ENCODE measurements around the gene ISYNA1.
A peak's percentile ranks its signal among the peaks of the same experiment; 100 is the strongest.

ISYNA1 gene

DNA sequence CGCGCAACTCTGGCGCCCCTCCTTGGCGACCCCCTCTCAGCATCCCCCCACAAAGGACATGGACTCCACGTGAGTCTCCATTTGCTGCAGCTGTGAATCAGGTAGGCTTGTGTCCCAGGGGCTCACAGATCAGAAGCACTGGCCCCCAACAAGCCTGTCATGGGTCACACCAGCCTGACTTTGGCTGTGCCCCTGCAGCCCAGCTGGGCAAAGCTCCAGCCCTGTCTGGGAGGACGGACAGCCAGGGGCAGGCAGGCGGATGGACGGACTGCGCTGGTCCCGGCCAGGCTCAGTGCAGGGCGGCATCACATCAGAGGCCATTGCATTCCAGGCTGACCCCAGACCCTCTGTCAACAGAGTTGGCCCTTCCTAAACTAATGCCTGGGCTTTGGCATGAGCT, 28.4 kb upstream of the ISYNA1 start:
- no peak for DNase-seq

DNA sequence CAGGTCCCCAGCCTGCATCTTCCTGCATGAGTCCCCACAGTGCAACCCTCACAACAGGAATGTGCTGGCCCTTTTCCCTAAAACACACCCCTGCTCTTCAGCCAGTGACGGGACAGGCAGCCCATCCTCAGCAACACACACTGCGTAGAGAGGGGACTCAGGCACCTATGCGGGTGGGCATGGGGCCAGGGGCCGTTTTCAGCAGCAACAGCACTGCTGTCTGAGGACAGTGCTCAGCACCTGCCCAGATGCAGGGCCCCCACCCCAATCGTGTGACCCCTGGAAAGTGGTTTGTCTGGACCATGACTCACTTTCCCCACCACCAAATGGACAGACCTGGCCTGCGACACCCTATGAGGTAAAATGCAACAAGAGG, 28.0 kb upstream of the ISYNA1 start:
- no peak for DNase-seq

DNA sequence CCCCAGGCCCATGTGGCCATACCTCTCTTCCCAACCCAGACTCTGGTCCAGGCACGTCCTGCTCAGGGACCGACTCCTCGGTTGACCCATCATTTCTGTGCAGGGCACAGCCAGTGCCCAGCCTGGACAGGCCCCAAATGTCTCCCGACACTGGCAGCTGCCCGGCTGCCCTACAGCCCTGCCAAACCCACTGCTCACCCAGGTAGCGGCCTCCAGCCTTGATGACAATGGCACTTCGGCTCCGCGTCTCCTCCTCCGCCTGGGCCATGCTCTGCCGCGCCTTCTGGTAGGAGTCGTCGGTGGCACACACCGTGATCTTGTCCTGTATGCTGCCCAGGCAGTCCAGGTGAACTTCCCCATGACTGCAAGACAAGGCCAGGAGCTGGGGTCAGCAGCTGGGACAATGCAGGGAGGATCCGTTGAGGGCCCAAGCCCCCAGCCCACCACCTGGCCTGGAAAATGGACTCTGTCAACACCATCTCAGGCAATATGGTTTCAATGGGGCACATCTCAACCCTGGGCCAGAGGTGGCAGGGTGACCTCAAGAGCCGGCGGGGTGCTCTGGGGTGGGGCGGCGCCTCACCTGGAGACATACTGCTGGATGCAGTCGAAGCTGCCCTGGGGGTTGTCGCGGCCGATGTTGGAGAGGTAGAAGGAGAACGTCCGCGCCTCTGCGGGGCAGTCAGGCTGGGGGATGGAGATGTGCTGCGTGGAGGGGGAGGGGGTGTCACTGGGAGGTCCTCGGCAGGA, 27.5 kb upstream of the ISYNA1 start:
- DNase-seq = no peak

DNA sequence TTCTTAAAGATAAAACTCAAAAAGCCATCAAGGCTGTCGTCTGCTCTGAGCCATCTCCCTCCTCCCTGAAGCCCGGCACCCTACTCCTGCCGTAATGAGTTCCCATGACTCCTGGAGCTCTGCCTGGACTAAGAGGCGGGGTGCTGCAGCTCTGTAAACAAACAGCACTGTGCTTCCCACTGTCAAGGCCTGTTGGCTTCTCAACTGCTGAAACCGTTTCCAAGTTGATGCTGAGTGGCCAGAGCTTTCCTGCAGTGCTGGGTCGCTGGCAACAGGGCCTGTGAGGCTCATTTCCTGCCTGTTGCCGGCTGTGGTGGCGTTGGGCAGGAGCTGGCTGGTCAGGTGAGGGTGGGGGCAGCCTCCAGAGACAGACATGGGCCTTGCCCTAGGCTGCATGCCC, 26.7 kb upstream of the ISYNA1 start:
- DNase-seq = no peak

DNA sequence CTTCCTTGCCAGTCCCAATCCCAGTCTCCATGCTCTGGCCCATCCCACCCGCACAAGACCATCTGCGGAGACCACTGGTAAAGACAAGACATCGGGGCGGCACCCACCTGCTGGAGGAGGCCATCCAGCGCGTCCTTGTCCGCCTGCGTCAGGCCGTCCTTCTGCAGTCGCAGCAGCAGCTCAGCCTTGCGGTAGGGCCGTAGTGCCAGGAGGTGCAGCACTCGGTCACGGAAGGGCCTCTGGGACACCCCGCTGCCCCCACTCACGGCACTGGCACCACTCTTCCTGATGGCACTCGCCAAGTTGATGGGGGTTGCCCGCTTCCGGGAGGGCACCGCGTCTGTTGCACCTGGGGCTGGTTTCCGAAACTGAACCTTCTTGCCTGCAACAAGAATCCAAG, 23.5 kb upstream of the ISYNA1 start:
- DNase-seq = no peak

DNA sequence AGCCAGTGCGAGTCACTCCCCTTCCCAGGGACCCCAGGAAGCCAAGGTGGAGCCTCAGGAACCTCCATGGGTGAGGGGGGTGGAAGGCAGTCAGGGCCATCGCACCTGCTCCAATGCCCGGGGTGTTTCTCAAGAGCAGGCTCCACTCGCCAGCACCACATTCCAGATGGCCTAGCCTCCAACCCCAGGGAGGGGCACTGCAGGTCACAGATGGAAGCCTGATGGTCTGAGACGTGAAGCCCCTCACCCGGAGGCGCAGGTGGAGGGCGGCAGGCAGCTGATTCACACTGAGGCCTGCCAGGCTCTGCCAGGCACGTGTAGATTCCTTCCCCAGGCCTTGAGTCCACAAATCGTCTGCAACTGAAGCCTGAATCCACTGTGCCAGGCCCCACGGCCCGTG, 23.0 kb upstream of the ISYNA1 start:
- peak in 1 of 2 experiments; percentile 58 for DNase-seq

DNA sequence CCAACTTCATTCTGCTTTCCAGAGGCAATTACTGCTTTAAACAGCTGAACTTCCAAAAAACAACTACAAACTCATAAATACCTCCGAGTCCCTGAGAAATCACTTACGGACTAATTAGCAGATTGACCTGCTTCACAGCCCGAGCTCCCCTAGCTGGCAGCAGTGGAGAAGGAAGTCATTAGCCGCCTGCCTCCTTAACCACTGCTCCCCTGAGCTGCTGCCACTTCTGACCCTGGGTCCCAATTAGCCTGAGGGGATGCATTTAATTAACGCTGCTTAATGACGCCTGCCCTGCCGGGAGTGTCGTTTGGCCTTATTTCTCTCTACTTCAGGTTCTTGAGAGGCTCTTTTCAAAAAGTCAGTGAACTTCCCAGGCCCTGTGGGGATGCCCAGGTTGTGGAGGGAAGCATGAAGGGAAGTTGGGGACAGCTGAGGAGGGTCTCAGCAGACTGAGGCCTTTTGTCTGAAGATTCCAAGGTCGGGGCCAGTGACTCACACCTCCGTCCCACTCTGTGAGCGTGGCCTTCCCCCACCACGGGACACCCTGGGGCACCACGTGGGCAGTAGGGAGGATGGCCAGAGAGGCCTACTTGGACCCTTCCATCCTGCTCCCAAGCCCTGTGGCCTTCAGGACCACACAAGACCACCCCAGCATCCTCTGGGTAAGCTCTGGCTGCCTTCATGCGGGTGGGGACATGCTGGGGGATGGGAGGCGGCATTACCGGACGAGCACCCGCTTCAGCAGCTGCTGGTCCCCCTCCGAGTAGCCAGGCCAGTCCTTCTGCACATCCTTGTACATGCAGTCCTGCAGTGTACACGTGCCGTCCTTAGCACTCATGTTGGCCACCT, 19.8 kb upstream of the ISYNA1 start:
- no peak for DNase-seq

DNA sequence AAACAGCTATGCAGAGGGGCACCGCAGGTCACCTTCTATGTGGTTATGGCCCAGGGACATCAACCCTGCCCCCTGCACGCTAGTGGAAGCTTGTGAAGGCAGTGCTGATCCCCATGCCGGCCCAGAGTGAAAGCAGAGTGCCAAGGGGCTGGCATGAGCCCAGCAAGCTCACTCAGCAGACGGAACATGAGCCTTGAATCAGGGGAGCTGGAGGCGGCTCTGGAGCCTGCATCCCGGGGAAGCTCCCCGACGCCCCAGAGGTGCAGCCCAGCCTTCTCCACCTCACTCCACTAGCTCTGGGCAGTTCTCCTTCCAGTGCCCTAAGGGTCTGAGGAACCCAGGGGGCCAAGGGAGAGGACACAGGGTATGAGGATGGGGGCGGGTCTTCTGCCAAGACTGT, 19.0 kb upstream of the ISYNA1 start:
- DNase-seq = no peak

DNA sequence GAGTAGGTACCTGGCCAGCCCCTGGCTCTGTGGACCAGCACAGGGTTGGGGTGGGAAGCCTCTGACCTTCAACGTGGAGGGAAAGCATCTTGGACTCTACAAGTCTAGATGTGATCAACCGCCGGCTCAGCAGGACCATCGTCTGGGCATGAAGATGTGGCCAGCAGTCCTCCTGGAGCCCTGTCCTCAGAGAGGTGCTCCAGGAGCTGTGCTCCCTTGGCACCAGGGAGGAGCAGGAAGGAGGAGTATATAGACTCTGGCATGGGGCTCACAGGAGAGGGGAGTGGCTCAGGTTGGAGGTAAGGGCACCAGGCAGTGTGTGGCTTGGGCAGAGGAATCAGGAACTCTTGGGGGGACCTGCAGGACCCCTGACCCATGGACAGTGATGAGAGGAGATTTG, 18.3 kb upstream of the ISYNA1 start:
- DNase-seq = no peak

DNA sequence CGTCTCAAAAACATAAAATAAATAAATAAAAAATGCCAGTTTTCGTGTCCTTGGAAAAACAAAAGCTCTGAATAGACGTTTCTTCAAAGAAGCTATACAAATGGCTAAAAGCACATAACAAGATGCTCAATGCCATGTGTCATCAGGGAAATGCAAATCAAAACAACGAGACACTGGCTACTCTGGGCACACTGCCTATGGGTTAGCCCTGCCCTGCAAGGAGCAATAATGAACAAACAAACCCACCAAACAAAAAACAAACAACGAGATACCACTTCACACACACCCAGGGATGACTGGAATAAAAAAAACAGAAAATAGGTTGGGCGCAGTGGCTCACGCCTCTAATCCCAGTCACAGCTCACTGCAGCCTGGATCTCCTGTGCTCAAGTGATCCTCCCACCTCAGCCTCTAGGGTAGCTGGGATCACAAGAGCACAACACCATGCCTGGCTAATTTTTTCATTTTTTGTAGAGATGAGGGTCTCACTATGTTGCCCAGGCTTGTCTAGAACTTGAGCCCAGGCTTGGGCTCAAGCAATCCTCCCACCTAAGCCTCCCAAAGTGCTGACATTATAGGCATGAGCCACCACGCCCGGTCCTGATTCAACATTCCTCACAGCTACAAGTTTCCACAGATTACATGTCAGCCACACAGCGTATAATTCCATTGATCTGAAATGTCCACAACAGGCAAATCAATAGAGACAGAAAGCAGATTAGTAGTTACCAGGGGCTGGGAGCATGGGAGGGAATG, 15.5 kb upstream of the ISYNA1 start:
- DNase-seq = no peak

DNA sequence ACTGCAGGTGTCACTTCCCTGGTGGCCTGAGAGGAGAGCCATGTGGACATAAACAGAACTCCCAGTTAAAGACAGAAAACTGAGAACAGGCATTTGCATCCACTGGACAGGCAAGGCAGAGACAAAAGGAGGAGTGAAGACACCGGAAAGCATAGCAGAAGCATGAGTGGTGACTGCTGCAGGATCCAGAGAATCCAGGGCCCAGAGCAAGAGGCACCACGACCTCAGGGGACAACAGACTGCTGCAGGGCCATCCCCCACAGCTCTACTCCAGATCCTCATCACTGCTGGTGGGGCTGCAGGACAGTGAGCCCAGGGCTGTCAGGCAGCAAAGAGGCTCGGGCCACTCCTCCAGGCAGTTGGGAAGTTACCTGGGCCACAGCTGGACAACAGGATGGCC, 14.5 kb upstream of the ISYNA1 start:
- no peak for DNase-seq

DNA sequence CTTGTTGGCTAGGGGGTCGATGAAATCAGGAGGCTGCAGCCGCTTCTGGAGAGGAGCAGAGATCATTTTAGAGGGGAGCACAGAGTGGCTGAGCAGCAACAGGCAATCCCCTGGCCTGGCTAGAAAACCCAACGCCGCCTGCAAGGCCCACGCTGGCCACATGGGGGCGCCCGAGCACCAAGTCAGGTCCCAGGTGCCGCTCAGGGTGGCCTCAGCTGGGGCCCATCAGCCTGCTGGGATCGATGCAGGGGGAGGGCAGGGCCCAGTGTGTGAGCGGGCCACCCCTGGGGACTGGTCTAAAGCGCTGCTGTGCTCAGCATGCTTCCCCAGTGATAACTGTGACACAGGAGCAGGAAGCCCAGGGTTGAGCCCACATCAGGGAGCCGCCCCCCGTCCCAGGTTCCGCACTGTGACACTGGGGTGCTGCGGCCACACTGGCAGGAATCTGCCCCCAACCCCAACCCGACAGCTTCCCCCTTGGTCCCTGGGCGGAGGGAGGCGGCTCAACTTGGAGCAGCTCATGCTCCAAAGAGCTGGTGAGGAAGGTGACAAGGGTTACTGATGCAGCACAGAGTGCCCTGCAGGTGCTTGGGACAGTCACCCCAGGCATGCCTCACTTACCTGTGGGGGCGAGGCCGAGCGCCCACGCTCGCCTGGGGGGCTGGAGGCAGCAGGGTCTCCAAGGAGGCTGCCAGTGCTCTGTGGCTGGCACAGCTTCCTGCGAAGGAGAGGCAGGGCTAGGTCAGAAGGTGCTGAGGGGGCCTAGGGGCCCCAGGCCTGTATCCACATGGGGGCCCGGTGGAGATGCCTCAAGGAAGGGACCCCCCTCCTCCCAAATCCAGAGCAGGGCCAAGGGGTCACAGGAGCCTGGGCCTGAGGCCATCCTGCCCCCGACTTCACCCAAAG, 13.3 kb upstream of the ISYNA1 start:
- peak; percentile 74 to 87 for DNase-seq

DNA sequence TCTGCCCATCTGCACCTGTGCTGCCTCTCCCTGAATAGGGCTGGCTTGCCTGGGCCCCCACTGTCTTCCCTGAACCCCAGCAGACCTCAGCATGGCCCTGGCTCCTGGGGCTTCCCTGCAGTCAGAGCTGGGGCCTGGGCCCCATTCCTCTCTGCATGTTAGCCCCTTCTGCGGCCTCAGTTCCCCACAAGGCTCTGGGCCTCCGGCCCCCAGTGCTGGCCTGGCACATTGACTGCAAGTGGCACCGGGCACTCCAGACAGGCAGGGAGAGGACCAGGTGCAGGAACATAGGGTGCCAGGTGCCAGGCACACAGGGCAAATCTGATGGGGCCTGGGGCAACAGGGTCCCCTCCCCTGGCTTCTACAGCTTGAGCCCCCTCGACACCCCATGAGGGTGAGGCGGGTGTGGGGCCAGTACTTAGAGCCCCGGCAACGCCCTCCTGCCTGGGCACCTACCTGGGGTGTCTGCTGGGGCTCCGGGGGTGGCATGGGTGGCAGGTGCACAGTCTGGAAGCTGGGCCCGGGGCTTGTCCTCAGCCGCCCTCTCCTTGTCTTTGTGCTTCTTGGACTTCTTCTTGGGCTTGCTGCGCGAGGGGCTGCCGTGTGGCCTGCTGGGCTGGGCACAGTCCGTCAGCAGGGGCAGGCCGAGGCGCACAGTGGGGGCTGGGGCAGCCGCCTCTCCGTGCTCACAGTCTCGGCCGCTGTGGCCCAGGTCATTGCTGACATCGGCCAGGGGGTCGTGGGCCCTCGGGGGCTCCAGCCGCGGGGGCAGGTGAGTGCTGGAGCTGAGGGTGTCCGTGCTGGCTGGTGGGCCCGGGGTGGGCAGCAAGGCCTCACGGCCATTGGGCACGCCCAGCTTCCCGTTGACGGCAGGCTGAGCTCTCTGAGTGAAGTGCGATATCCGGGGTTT, 12.3 kb upstream of the ISYNA1 start:
- no peak for DNase-seq

DNA sequence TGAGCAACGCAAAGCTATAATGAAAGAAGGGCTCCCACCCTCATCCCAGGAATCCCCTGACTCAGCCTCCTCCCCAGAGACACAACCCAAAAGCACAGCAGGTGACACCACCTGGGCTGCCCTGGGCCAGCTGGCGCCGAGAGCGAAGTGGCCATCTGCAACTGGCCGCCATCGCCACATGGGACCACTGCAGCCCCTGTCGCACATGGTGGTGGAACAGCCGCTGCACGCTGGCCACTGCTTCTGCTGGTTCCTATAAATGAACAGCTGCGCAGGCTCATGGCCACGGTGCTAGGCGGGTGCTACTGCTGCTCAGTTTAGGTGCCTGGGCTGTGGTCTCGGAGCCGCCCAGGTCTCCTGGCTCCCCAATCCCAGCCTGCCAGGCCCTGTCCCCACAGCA, 11.6 kb upstream of the ISYNA1 start:
- peak; percentile 69 to 87 for DNase-seq

DNA sequence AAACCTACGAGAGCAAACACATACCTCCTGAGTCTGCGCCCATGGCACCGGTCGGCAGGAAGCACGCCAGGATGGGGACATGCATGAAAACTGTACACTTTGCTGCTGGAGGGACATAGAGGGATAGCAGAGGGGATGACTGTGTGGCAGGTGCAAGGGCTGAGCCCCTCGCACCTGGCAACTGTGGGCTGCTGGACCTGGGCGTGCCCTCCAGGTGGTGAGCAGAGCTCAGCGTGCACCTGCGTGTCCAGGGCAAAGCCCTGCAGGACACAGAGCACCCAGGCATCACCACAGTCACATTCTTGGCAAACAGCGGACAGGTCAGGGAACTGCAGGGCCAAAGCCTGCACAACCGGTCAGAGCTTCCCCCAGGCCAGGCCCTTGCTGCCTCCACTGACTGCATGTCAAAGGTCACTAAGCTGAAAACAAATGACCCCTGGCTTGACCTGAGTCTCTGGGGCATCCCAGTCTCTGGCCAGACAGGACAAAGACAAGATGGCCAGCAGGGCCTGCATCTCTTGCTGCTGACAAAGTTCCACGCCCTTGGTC, 9.0 kb upstream of the ISYNA1 start:
- DNase-seq = no peak

DNA sequence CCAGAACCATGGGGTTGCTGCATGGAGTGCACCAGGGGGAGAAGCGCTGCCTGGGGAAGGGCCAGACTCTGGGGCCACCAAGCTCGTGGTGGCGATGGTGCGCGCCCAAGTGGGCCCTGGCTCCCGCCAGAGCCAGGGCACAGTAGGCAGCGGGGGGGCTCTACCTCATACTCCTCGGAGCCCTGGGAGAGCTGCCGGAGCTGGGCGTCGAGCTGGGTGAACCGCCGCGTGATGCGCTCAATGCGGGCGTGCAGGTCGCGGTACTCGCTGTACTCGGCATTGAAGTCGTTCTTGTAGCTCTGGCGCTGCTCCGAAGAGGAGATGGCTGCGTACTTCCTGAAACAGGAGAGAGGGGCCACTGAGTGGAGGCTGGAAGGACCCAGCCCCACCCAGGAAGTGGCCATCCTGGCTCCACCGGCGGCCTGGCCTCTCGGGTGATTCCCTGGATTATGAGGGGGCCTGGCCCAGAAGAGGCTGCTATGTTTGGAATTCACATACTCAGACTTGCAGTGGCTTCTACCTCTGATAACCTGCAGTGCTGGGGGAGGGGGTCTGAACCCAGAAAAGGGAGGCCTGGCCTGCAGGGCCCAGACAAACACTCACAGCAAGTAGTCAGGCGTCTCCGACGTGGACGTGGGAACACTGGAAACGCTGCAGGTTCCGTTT, 8.3 kb upstream of the ISYNA1 start:
- DNase-seq = no peak

DNA sequence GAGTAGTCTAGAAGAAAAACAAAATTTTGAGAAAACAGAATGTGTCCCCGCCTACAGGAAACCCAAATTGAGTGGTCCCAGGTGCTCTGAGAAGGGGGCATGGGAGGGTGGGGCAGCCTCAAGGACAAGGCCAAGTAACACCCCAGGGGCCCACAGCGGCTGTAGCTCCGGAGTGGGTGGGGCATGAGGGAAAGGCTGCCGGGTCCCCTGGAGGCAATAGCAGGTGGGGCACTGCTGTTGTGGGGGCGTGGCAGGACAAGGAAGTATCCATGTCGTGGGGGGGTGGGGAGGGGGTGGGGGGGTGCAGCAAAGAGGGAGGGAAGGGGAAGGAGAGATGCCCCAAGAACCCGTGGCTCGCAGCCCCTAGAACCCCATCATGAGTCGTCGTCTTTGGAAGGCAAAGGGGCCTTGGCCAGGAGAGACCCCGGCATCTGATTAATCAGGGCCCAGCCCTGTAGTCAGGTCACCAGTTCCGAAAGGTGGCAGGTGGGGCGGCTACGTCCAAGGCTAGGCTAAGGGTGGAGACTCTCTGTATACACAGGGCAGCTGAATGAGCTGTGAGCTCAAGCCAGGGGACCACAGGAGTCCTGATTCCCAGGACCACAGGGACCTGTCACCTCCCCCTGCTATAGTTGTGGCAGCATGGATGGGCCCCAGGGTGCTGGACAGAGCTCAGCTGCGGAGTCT, 7.5 kb upstream of the ISYNA1 start:
- DNase-seq = no peak

DNA sequence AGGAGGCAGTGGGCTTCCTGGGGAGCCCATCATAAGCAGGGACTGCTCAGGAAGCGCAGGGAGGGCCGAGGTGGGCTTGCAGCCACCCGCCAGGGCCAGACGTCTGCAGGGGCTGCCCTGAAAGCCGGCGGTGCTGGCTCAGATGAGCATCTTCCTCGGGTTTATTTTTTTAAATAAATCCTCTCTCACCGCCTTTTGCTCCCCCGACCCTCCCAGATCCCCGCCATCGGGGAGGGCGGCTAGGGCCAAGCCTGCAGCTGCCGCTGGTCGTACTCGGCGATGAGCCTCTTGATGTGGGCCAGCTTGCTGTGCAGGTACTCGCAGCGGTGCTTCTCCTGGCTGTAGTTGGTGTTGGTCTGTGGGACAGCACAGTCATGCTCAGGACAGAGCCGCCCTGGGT, 6.6 kb upstream of the ISYNA1 start:
- DNase-seq = no peak

DNA sequence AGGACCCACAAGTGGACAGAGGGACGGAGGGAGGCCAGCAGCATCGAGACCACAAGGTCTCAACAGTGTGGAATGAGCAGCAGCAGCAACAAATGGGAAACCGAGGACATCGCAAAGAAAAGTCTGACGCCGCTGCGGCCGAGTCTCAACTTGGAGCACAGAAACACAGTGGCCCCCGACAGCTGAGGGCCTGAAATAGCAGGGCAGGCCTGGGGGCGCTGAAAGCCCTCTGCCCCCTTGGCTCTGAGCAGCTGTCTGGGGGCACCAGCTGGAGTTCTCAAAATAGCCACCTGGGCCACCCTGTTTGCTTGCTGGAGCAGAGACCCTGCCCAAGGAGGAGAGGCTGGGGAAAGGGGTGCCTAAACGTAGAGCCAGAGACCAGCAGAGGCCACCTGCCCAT, 5.9 kb upstream of the ISYNA1 start:
- no peak for DNase-seq

DNA sequence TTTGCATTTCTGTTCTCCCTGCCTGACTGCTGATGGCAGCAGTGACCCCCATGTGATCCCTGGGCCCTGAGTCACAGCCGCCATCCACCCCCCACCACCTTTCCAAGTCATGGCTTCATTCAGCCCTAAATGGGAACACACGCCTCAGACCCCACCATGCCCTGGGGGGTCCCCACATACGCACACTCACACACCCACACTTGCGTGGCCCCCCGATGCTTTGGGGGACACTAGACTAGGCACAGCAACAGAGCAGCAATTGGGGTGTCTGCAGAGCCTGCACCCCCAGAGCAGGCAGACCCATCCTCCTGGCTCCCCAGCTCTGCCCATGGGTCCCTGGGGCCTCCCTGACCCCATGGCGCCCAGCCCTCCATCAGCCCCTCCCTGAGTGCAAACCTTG, 5.5 kb upstream of the ISYNA1 start:
- no peak for DNase-seq
